ENCODE results near the gene TNFAIP1.

GRCh38 chr17:28386391-28386790 is 50.8 kb downstream of the TNFAIP1 start:
- TF ChIP-seq POLR2A (IDR thresholded peaks at IDR 0.05) = no peak
- no peak for TF ChIP-seq CTCF (IDR thresholded peaks at IDR 0.05)
